HG02588 (cell line): Measurements from ENCODE around the gene GMDS.
"Not testable (repeated sequence)": the region's sequence is repeated elsewhere in the genome, so short reads cannot be mapped to it uniquely, and the experiment has no call there.

Experiments
- ATAC-seq: cut with Tn5 transposase; IDR thresholded peaks from one replicate; pipeline ENCODE4 v1.9.1; 2021; ENCODE audit warnings: mild to moderate bottlenecking, moderate library complexity; ENCODE audit not compliant: unreplicated experiment

The GMDS gene

DNA sequence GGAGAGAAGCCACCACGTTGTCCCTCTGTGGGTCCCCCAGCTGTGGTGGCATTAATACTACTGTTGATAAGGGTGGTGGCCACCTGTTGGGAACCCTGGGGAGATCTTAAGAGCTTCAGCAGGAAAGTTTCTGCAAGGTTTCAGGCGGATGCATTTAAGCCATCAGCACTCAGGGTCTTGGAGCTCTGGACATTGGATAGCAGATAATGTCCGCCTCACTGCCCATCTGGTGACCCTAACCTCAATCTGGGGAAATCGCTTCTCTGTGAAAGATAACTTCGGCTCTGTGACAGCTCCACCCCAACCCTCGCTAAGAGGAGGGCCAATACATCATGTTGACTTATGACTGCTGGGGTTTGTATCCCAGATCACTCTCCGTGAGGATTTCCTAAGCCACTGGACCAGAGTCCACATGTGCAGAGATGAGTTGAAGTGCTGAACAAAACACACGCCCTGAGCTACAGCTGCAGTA is 542.8 kb downstream of the GMDS start:
- no peak for ATAC-seq

DNA sequence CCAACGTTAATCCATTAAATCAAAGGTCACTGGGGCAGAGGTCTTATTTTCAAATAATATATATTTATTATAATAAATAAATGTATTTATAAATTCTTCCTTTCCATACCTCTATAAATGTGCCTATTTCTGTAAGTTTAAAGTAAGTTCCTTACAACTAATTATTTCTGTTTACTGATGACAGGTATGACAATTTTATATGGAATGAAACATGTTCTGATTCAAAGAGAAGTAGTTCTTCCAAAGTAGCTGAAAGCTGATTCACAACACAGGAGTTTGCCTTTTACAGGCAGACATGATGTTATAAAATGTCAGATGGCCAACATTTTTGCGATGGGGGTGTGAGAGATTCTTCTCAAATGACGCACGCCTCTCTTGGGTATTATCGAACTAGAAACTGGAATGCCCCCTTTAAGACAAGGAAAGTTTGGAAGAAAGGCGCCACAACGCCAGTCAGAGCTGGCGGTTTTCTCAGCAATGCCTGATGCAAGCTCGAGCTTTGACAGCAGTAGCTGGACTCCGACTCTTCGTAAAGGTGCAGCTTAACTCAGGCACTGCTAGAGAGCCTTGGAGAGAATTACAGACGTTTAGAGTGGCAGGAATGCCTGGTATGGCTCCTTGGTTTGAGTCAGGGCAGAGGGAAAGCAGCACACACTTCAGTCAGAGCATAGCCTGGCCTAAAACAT is 543.6 kb downstream of the GMDS start:
- no peak for ATAC-seq

DNA sequence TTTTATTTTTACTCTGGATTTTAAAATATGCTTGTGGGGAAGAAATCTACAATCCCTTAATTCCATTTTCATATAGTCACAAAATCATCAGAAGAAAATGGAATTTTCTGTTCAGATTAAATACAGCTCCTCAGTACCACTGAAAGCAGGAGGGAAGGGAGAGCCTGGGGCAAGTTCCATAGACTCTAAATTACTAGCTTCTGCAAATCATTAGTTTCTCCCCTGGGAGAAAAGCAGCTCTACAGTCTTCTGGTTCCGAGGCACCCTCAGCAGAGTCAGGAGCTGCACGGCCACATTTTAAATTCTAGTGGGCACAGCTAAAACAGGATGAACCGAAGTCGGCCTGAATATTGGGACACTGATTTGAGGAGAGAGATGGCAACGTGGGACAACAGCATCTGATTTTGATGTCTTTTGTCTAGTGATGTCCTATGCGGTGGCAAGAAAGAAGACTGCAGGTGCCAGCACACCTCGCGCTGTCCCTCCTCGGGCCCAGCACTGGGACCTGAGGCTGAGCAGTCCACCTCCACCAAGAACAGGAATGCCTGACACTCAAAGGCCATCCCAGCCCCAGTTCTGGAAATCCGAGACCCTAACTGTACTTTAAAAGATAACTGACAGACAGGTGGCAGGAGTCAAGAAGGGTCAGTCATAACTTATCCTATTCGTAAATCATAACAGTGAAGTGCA is 545.0 kb downstream of the GMDS start:
- ATAC-seq = no peak

DNA sequence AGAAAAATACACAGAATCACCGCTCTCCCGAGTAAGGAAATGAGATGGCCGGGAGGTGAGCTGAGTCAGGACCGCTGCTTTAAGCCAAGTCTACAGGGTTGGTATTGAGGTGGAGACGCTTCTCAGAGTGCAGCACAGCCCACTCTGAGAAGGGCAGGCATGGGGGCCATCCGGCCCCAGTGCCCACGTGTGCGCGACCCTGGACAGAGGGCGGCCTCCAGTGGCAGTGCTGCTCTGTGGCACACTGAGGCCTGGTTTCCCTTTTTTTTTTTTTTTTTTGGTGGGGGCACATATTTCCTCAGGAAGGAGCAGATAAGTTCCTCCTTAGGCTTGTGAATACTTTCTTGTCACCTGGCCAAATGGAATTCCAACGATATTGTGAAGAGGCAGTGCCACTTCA is 546.9 kb downstream of the GMDS start:
- ATAC-seq = no peak

DNA sequence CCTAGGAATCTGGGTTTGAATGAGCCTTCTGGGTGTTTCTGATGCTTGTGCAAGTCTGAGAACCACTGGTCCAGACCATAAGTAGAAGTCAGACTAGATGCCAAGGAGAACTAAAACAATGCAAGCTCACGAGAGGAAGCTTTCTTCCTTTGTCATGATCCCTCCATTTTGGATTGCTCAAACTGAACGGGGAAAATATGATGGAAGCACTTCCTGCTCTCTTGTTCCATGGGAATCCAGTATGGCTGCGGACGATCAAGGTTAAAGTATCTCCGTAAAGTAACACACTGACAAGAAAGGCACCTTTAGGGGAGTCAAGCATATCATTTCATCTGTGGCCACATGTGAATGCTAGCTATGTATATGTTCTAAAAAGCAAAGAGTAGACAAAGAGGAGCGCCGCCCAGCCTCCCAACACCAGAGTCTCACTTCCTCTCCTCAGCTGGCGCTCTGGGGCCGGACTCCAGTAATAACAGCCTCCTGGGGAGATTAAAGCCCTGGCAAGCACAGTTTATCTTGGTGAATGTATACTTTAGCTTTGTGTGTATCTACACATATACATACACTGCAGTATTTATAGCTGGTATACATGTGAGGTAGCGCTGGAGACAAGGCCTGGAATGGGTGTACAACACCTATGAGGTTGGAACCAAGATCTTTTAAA is 547.6 kb downstream of the GMDS start:
- no peak for ATAC-seq

DNA sequence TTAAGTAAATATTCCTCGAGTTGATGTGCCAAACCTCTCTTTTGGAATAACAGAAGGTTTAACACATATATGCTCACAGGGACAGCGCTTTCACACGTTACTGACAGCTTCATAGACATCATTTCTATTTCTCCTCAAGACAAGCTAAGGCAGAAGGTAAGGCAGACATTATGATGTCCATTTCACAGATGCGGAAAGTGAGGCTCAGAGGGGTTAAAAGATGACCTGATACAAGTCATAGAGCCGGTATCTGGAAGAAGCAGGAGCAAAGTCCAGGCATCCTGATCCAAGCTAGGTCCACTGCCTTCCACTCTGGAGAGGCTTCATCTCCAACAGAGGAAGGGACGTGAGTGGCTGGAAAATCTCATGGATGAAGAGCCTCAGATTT is 548.9 kb downstream of the GMDS start:
- no peak for ATAC-seq

DNA sequence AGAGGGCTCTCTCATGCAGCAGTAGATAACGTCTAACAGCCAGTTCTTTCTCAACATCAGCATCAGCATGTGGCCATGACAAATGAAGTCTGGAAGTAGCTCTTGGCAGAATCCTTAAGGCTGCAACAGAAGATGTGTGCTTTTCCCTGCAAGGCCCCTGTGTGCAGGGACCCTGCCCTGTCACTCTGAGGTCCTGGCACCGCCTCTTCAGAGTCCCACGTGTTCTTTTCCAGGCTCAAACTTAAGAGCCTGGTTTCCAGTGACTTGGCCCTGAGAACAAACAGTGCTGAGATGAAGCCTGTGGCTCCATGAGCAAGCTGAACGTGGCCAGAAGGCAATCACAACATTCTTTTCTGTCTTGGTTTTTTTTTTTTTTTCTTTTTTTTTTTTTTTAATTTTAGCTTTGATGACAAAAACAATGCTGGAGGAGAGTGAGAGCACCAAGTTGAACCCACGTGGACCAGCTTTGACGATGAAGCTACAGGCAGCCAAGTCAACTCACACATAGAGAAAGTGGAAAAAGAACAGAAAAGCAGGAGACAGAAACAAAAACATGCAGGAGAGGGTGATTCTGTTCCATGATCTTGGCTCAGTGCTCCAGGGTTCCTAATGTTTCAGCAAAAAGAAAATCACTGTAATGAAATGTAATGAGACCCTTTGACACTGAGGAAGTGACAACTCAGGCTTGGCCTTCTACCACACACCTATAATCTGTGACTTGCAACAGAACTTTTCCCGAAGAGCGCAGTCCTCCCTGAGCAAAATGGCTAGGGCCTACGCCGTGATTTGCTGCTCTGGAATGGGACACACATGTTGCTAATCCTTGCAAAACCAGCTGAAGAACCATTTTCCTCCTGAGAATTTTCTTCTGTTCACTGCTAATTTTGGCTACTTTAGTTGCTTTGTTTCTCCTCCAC is 549.6 kb downstream of the GMDS start:
- no peak for ATAC-seq

DNA sequence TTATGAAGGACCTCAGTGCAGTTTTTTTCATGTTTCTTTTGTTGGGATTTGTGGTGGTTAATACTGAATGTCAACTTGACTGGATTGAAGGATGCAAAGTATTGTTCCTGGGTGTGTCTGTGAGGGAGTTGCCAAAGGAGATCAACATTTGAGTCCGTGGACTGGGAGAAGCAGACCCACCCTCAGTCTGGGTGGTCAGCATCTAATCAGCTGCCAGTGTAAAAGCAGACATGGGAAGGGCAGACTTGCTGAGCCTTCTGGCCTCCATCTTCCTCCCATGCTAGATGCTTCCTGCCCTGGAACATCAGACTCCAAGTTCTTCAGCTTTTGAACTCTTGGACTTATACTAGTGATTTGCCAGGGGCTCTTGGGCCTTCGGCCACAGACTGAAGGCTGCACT is 553.6 kb downstream of the GMDS start:
- ATAC-seq = not testable (repeated sequence)

DNA sequence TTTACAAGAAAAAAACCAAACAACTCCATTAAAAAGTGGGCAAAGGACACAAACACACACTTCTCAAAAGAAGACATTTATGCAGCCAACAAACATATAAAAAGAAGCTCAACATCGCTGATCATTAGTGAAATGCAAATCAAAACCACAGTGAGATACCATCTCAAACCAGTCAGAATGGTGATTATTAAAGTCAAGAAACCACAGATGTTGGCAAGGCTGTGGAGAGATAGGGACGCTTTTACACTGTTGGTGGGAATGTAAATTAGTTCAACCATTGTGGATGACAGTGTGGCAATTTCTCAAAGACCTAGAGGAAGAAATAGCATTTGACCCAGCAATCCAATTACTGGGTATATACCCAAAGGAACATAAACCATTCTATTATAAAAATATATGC is 554.7 kb downstream of the GMDS start:
- not testable (repeated sequence) for ATAC-seq

DNA sequence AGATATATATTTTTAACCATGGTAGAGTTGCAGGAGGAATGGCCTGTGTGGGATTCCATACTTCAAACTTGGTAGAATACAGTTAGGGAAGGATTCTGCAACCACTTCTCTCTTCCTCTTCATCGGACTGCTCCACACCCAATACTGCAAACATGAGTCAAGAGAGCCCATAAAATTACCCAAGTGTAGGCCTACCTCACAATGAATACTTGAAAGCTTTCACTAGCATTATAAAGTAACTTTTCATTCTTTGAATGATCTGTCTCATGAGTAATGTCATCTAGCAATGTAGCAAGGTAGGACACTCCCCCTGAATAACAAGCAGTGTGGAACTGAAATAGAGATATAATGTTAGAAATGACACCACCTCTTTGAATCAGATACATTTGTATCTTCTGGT is 556.3 kb downstream of the GMDS start:
- ATAC-seq = no peak

DNA sequence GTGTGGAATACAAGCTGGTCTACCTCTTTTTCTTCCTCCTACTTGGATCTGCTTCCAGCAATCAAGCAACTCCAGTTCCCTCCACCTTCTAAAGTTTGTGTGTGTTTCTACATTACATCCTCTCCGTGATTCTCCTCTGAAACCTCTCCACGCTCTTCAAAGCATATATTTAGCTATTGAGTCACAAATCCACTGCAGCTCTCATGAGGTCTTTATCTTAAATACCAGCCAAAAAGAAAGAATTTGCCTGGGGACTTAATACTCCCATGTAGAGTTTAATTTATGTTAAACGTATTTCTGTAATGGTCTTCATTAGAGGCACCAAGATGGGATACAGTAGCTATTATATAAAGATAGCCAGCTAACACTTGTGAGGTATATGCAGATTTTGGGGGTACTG is 557.0 kb downstream of the GMDS start:
- no peak for ATAC-seq

DNA sequence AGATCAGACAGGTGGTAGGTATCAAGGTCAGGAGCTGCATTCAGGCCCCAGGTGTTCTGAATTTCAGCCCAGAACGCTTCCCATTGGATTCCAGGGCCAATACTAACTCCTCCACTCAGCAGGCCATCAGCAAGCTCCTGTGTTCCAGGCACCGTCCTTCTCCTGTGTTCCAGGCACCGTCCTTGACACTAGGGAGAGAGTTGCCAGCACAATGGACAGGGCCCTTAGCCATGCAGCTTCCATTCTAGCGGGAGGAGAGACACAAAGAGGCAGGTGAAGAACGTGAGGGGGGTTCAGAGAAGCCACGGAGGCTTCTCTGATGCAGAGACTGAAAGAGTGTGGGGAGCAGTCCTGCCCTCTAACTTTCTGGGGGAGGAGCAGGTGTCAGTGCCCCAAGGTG is 558.0 kb downstream of the GMDS start:
- ATAC-seq = no peak

DNA sequence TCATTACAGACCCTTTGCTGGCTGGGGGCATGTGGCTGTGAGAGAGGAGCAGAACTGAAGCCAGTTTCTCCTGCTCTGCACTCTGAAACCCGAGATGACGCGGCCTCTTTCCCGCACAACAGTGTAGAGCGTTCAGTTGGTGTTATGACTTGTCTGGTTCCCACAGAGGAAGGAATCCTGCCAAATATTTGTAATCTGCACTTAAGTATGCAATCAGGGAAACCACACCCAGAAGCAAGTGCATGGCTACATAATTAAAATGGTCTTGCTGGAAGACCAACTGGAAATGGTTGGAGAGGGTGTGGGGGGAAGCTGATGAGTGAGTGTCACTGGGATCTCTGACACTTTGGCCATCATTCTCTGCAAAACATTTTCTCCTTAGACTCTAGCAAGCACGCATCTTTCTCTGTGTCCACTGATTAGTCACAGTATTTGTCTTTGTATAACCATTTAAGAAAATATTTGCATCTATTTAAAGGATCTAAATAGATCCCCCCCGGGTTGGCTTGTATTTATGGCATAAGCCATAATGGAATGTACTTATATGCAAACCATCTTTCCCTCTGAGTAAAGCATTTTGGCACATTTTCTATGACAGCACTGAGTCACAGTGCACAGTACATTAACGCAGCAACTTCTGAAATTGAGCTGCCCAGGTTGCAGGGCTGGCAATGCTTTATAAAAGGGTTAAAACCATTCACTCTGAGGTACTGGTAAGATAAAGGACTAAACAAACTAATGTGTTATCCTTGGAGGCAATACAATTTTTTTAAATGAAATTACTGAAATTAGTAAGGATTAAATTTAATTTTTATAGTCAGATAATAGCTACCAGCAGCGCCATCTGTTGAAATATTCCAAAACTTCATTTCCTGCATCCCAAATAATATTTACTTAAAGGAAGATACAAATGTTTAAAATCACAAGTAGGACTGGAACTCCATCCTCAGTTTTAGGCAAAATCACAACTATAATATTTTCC is 559.0 kb downstream of the GMDS start:
- ATAC-seq = no peak

DNA sequence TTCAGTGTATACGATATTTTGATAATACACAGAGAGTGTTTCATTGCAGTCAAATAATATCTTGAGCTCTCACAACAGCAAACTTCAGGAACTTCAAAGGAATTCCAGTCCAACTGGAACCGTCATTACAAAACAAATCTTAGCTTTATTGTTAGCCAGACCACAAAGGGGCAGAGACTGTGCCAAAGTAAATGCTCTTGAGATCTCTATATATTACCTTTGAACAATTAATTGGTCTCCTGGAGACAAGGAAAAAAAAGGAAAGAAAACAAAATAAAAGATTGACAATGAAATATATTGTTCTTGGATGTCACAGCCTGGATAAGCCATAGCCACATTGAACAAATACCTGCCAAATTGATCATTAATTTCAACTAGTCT is 565.7 kb downstream of the GMDS start:
- no peak for ATAC-seq

DNA sequence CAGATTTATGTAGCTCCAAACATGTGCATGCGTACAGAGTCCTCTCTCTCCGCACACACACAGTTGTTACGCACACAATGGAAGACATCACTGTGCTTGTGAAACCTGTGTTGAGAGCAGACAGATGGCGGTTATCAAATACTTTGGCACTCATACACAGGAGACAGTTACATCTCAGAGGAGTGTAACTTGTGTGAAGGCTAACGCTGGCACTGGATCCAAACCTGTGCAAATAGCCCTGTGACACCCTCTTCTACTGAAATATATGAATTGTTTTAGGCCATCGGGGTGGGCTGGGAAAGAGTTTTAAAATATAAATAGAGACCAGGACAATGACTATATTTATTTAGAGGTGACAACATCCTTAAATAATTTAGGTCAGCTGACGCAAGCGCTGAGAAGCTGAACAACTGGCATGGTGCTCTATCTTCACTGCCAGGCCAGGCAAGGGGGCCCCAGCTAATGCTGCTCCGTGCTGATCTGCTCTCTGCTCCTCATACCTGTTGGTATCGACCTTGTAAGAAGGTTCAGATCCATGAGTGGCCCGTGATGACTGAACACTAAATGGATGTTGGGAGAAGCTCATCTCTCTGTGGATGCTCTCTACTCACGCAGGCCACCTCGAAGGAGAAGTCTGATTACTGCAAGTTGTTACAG is 566.2 kb downstream of the GMDS start:
- ATAC-seq = no peak

DNA sequence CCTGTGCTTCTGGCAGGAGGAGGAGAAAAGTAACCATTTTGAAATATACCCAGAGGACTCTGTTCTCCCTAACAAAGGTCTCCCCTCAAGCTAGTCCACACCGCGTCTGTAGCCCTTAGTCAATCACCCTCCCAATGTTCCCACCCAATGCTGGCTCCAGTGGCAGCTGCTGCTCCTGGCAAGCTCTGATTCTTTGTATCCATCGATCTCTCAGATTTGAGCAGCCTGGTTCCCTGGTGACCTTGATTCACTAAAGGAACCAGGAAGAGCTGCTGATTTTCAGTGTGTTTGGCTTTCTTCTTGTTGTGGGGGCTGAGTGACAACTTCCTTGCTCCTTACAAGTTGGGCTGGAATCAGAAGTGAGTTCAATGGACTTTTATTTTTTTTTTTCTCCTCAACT is 567.2 kb downstream of the GMDS start:
- ATAC-seq = no peak

DNA sequence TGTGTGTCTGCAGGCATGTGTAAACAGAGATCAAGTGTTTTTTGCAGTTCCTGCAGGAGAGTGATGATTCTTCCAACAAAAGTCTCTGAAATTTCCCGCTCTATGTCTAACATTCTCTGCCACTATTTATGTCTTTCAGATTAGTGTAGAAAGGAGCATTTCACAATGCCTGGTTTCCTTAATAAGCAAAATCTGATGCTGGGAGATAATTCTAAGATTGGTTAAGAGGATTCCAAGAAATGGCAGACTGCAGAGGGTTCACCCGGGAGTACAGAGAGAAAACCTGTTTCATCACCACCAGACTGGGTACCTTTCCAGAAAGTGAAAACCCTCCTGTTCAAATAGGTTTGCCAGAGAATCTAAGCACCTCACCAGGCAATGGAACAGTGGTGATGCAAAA is 573.0 kb downstream of the GMDS start:
- no peak for ATAC-seq

DNA sequence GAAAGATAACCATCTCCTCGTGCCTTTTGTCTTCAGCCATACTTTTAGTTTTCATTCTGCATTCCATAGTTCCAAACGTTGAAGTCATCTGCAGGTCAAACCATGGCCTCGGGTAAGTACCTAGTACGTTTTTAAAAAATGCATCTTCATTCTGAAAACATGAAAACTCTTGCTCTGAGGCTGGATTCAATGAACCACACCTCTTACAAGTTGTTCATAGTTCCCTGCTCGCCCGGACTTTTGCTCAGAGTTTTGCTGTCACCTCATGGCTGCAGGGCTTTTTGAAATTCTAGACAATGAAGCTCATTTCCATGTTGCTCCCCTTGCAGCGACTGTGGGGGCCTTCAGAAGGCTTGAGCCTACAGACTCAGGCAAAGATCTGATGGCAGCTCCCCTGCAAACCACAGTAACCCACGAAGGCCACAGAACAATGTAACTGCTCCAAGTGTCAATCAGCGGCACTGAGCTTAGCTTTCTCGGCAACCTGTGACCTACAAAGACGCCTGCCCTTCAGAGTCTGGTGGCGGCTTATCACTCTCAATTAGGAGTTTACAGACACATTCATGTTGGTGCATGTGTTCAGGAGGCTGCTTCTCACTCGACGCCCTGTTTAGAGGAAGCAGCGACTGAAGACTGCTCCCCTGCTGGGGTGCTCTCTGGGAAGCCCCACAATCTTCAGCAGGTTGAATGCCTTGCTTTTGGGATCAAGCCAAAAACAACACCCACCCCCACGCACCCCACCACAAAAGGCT is 574.5 kb downstream of the GMDS start:
- no peak for ATAC-seq

DNA sequence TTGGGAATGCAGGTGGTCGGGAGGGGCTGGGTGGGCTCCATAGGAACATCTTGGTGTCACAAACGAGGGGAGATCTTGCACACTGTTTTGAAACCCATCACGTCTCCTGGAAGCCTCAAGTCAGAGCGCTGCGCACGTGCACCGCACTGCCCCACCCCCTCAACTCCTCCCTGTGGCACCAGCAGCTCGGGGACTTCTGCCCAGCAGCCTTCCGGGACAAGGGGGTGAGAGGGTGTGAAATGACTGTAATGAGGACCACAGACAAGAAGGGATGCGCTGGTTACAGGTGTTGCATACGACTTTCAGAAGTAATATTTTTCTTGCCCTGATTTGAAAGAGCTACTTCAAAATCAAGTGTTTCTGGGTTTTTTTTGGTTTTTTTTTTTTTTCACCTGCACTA is 575.4 kb downstream of the GMDS start:
- ATAC-seq = no peak
